ENCODE results near the gene INPP4A.

INPP4A gene

GRCh38 chr2:98634406-98635092 lies 189.9 kb downstream of the INPP4A start:
- Histone ChIP-seq H3K4me3 (replicated peaks; ENCODE audit: insufficient read depth, low read length) (no peak overlapping the region), H3K27me3 (ENCODE audit: insufficient read depth, poor library complexity, severe bottlenecking) (no peaks in the 10 kb centered on the region), H3K27ac (replicated peaks) (no peak overlapping the region)
- no peak for DNase-seq (ENCODE audit: low read depth in 1 of 2, low spot score in 1 of 2)
- TF ChIP-seq REST (IDR thresholded peaks at IDR 0.05; ENCODE audit: insufficient replicate concordance, low read depth) = no peak
- TF ChIP-seq GABPA (IDR thresholded peaks at IDR 0.05; ENCODE audit: low read depth) = no peak
- no peak for TF ChIP-seq POLR2AphosphoS5 (IDR thresholded peaks at IDR 0.05; ENCODE audit: low read depth)
- no peak for TF ChIP-seq SPI1 (IDR thresholded peaks at IDR 0.05; ENCODE audit: borderline replicate concordance, low read depth)

- no peak for DNase-seq (ENCODE audit: low read depth in 1 of 2, low spot score in 1 of 2)
- Histone ChIP-seq H3K27me3 (ENCODE audit: insufficient read depth, poor library complexity, severe bottlenecking) (no peaks in the 10 kb centered on the region), H3K4me3 (replicated peaks; ENCODE audit: insufficient read depth, low read length) (no peak overlapping the region), H3K27ac (replicated peaks) (no peak overlapping the region)
- no peak for TF ChIP-seq POLR2AphosphoS5 (IDR thresholded peaks at IDR 0.05; ENCODE audit: low read depth)
- no peak for TF ChIP-seq SPI1 (IDR thresholded peaks at IDR 0.05; ENCODE audit: borderline replicate concordance, low read depth)
- TF ChIP-seq CTCF (IDR thresholded peaks at IDR 0.05; ENCODE audit: insufficient read depth, low read length) = no peak
- no peak for TF ChIP-seq GABPA (IDR thresholded peaks at IDR 0.05; ENCODE audit: low read depth)
- TF ChIP-seq REST (IDR thresholded peaks at IDR 0.05; ENCODE audit: insufficient replicate concordance, low read depth) = no peak
These were observed 192.9 kb downstream of the INPP4A start for GRCh38 chr2:98637401-98638147.

- no peaks in the 10 kb centered on the region for H3K27me3 ChIP-seq (ENCODE audit: insufficient read depth, poor library complexity, severe bottlenecking)
- no peak overlapping the region for H3K27ac ChIP-seq (replicated peaks)
- DNase-seq (ENCODE audit: low read depth in 1 of 2, low spot score in 1 of 2) = no peak
- no peak overlapping the region for H3K4me3 ChIP-seq (replicated peaks; ENCODE audit: insufficient read depth, low read length)
- no peak for TF ChIP-seq GABPA (IDR thresholded peaks at IDR 0.05; ENCODE audit: low read depth)
- TF ChIP-seq CTCF (IDR thresholded peaks at IDR 0.05; ENCODE audit: insufficient read depth, low read length) = no peak
These were observed 198.9 kb downstream of the INPP4A start for GRCh38 chr2:98643496-98644100.

All from HL-60 (cell line).